Immature natural killer cell (primary cell): ENCODE results near the gene TMEM87A. TPM values are rescaled to one million over a fixed set of nuclear protein-coding genes. Genes with fewer than 3 reads are reported as not detected.

Source experiments
- polyA plus RNA-seq, 3 donors: library from polyadenylated mRNA; unstranded; fragments of 300-500 nt; fragmentation: Illumina TruSeq; gene quantifications; one replicate each; pipeline ENCODE4 v1.2.3, GENCODE V29; 2021

The TMEM87A gene
- polyA plus RNA-seq, 3 donors from 2014 or later = 55.5 to 93.8 (median 63.4) TPM

Other genes starting within 250 kb of the TMEM87A start
- not detected for gene PLA2G4D, start 178.9 kb downstream of the TMEM87A start, polyA plus RNA-seq
- gene PLA2G4F, start 116.8 kb downstream of the TMEM87A start, polyA plus RNA-seq = not detected
- gene VPS39, start 65.1 kb downstream of the TMEM87A start, polyA plus RNA-seq = 10 to 100 TPM; 17.0 to 44.9 (median 18.3) TPM
- 10 to 100 TPM in 1 of 3 donors, 1 to 10 TPM in 2; 4.0 to 13.0 (median 9.6) TPM for gene GANC, start 232 bp downstream of the TMEM87A start, polyA plus RNA-seq
- 1 to 10 TPM in 2 of 3 donors, not detected in 1; 1.9 to 2.3 TPM for gene CAPN3, start 86.1 kb upstream of the TMEM87A start, polyA plus RNA-seq
- 10 to 100 TPM; 20.3 to 65.5 (median 21.7) TPM for gene ZNF106, start 217.7 kb upstream of the TMEM87A start, polyA plus RNA-seq
- 10 to 100 TPM; 79.2 to 95.4 (median 85.8) TPM for gene SNAP23, start 222.2 kb upstream of the TMEM87A start, polyA plus RNA-seq